A204.1 (cell line): ENCODE results near the gene TAC3.
"Not testable (repeated sequence)": the region's sequence is repeated elsewhere in the genome, so short reads cannot be mapped to it uniquely, and the experiment has no call there.

Experiments used
- FAIRE-seq: peaks from 2 replicates; lab custom pipeline; 2012; peaks lifted over from hg19 to GRCh38; lab: Jason Lieb, UNC

Gene TAC3

GRCh38 chr12:56982578-56983236, 33.6 kb downstream of the TAC3 start:
- FAIRE-seq = not testable (repeated sequence)

- no peak for FAIRE-seq
Observed at GRCh38 chr12:56980941-56981530, 35.3 kb downstream of the TAC3 start.

- no peak for FAIRE-seq
Observed at GRCh38 chr12:56980268-56980667, 36.1 kb downstream of the TAC3 start.

- FAIRE-seq = no peak
Observed at GRCh38 chr12:56979628-56980027, 36.7 kb downstream of the TAC3 start.

GRCh38 chr12:56978397-56979138, 37.8 kb downstream of the TAC3 start:
- FAIRE-seq = no peak

GRCh38 chr12:56977361-56977760, 39.0 kb downstream of the TAC3 start:
- not testable (repeated sequence) for FAIRE-seq

- FAIRE-seq = not testable (repeated sequence)
Observed at GRCh38 chr12:56974224-56974623, 42.1 kb downstream of the TAC3 start.

GRCh38 chr12:56968910-56969309, 47.4 kb downstream of the TAC3 start:
- FAIRE-seq = not testable (repeated sequence)

- not testable (repeated sequence) for FAIRE-seq
Observed at GRCh38 chr12:56965997-56966642, 50.2 kb downstream of the TAC3 start.

GRCh38 chr12:56965124-56965523, 51.2 kb downstream of the TAC3 start:
- FAIRE-seq = not testable (repeated sequence)

GRCh38 chr12:56963557-56963956, 52.8 kb downstream of the TAC3 start:
- FAIRE-seq = not testable (repeated sequence)

- not testable (repeated sequence) for FAIRE-seq
Observed at GRCh38 chr12:56962247-56962646, 54.1 kb downstream of the TAC3 start.
